Activated CD8-positive, alpha-beta memory T cell treated with anti-CD3 and anti-CD28 coated beads, Interleukin-2, amount 10 ng/mL, durations not matched to agents 7 days and 5 days (primary cell): Measurements from ENCODE around the gene GNAI2. TPM values are rescaled to one million over a fixed set of nuclear protein-coding genes. Genes with fewer than 3 reads are reported as not detected.

Experiments used
- ATAC-seq: fragments of 150-1000 bp; cut with Tn5 transposase; one replicate; pipeline ENCODE4 v1.10.0; 2021; ENCODE audit warnings: moderate library complexity
- CTCF ChIA-PET: fragments of 350-600 bp; sonication (Branson Sonifier 250); formaldehyde crosslinking; loops from one replicate; lab custom pipeline; 2021; ENCODE audit warnings: antibody characterized with exemption; lab: Charles Lee
- DNase-seq: peaks from one replicate; pipeline ENCODE4 v3.0.0-alpha.2; 2020
- H3K27ac Mint-ChIP-seq: one replicate; pipeline ENCODE4 v1.8.0; 2021; ENCODE audit warnings: mild to moderate bottlenecking, mixed read lengths
- H3K27me3 Mint-ChIP-seq: one replicate; pipeline ENCODE4 v1.8.0; 2021; ENCODE audit warnings: mixed read lengths
- H3K36me3 Mint-ChIP-seq: one replicate; pipeline ENCODE4 v1.8.0; 2021; ENCODE audit warnings: mild to moderate bottlenecking, mixed read lengths
- H3K4me1 Mint-ChIP-seq: one replicate; pipeline ENCODE4 v1.8.0; 2021; ENCODE audit warnings: mixed read lengths
- H3K4me3 Mint-ChIP-seq: one replicate; pipeline ENCODE4 v1.8.0; 2021; ENCODE audit warnings: mild to moderate bottlenecking, moderate library complexity, mixed read lengths
- H3K9me3 Mint-ChIP-seq: one replicate; pipeline ENCODE4 v1.8.0; 2022; ENCODE audit warnings: low read depth, mixed read lengths
- total RNA-seq, 2 experiments: library from RNA; stranded (reverse); gene quantifications; one replicate each; pipeline ENCODE4 v1.2.3, GENCODE V29; 2021

Gene GNAI2
- total RNA-seq, 2 experiments from 2014 or later, result 450 to 509 TPM

DNA sequence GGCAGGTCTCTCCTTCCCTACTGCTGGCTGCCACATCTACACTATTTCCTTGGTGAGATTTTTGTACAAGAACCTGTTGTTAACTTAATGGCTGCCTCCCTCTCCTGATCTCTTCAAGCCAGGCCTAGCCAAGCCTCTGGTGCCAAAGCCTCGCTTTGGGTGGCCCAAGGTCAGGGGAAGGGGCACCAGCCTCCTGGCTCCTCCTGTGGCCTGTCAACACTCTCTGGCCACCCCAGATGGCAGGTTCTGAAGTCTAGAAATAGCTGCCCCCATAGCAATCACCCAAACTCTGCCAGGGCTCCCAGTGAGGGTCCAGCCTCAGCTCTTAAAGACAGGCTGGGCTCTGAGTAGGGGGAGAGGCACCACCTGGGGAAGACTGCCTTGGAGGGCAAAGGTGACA is 51.3 kb downstream of the GNAI2 start:
- ATAC-seq, result no peak
- H3K27ac Mint-ChIP-seq, result no peak overlapping the region
- H3K9me3 Mint-ChIP-seq, result no peaks in the 10 kb centered on the region
- no peak for DNase-seq
- peaks cover 6% of the 10 kb centered on the region for H3K36me3 Mint-ChIP-seq
- CTCF ChIA-PET, result interaction anchor here (0.9 to 1.2 kb wide), 4 partner anchors 14 to 93 kb away, joined by 3 to 4 read pairs (median 3); no protein-coding TSS in a partner anchor
- no peaks in the 10 kb centered on the region for H3K27me3 Mint-ChIP-seq
- no peak overlapping the region for H3K4me3 Mint-ChIP-seq
- H3K4me1 Mint-ChIP-seq, result peaks cover 12% of the 10 kb centered on the region

GRCh38 chr3:50288387-50289007 is 52.5 kb downstream of the GNAI2 start:
- H3K27ac Mint-ChIP-seq, result no peak overlapping the region
- DNase-seq, result no peak
- CTCF ChIA-PET, result interaction anchor here (0.6 to 1.3 kb wide), 4 partner anchors 14 to 100 kb away, joined by 3 to 6 read pairs (median 4); partner anchors contain the start of gene HYAL2
- H3K9me3 Mint-ChIP-seq, result no peaks in the 10 kb centered on the region
- no peaks in the 10 kb centered on the region for H3K27me3 Mint-ChIP-seq
- no peak for ATAC-seq
- peaks cover 19% of the 10 kb centered on the region for H3K4me1 Mint-ChIP-seq
- peaks cover 6% of the 10 kb centered on the region for H3K36me3 Mint-ChIP-seq
- no peak overlapping the region for H3K4me3 Mint-ChIP-seq

DNA sequence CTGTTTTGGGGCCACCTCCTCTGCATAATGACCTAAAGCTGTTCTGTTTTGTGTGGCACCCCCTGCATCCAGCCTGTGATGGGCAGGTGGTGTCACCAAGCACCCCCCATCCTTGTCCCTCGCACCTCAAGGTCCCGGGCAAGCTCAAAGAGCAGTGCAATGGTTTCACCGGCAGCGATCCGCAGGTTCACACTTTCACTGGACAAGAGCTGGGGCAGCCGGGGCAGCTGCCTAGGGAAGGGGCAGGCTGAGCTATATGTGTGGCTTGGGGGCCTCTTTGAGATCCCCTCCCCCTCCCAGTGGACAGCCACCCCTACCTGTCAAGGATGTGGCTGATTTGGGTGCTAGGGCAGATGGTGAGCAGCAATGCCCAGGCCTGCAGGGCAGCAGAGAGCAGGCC is 53.1 kb downstream of the GNAI2 start:
- no peak for ATAC-seq
- Mint-ChIP-seq H3K27me3 (no peaks in the 10 kb centered on the region), H3K9me3 (no peaks in the 10 kb centered on the region), H3K4me3 (no peak overlapping the region), H3K27ac (no peak overlapping the region), H3K36me3 (peaks cover 6% of the 10 kb centered on the region), H3K4me1 (peaks cover 19% of the 10 kb centered on the region)
- no peak for DNase-seq
- CTCF ChIA-PET, result interaction anchor here (1.1 to 4.0 kb wide), 4 partner anchors 9 to 34 kb away, joined by 3 to 18 read pairs (median 5); partner anchors contain the start of gene HYAL2

DNA sequence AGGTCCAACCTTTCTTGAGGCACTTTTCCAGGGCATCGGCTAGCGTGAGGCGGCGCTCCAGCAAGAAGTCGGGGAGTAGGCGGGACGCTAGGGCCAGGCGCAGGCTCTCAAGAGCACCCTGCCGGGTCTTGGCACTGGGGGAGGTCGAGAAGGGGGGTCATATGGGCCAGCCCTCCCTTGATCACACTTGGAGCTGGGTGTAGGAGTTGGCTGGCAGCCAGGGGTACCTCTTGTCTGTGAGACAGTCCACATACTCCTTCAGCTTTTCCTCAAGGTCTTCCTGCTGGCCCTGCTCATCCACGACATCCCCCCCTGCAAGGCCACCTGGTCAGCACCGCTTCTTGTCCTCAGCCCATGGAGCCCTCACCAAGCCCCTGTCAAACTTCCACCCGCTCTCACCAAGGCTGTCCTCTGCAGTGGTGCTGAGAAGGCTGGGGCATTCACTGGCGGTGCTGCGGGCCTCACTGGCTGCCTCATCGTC is 54.2 kb downstream of the GNAI2 start:
- Mint-ChIP-seq H3K27me3 (no peaks in the 10 kb centered on the region), H3K9me3 (no peaks in the 10 kb centered on the region), H3K4me1 (peaks cover 19% of the 10 kb centered on the region), H3K4me3 (peak overlapping the region; percentile 24), H3K27ac (no peak overlapping the region), H3K36me3 (peaks cover 6% of the 10 kb centered on the region)
- DNase-seq (no peak), ATAC-seq (no peak)
- CTCF ChIA-PET, result interaction anchor here (1.0 to 4.0 kb wide), 3 partner anchors 12 to 44 kb away, joined by 3 to 18 read pairs (median 4); no protein-coding TSS in a partner anchor

DNA sequence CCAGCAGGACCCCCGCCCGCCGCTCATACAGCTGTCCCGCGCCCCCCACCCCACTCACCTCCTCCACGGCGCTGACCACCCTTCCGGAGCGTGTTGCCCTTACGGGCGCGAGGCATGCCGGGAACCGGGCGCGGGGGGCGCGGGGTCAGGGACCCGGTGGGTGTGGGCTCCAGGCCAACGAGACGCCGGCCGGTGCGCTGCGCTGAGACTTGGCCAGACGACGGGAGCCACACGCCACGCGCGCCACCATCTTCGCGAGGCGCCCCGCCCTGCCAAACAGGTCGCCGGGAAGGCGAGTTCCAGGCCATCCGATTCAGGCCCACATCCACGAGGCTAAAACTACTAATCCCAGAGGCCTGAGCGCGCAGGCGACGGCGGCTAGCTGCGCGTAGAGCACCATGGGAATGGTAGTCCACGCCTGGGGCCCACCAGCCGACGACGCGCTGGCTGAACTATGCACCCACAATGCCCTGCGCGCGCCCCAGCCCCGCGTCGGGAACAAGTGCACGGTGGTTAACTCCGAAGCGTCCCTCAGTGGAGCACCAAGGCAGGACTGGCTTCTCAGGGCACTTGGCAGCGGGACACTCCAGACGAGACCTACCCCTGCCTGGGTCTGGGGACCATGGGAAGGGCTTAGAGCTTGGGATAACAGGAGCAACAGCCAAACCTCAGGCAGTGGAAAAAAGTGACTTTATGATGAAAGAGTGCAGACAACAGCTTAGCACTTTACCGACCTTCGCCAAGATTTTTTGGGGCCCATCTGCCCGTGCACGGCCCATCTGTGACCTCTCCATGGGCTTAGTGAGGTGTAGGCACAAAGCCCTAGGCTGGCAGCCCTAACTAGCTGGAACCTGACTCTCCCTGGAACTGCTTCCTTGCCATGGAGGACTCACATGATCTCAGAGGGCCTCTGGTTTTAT is 56.4 kb downstream of the GNAI2 start, which contains the start of gene IFRD2:
Gene IFRD2 (minus strand): TSS at position 271 of the 920 bp plus-strand sequence. CDS start 155 bp downstream, at position 116.
- Mint-ChIP-seq H3K9me3 (no peaks in the 10 kb centered on the region), H3K27ac (peak within 1 kb of the TSS; percentile 97), H3K36me3 (peaks cover 10% of the 10 kb centered on the region), H3K27me3 (no peaks in the 10 kb centered on the region), H3K4me1 (peaks cover 22% of the 10 kb centered on the region), H3K4me3 (peak within 1 kb of the TSS; percentile 79)
- ATAC-seq, result peak; percentile 98
- CTCF ChIA-PET, result interaction anchor here (0.7 to 17.4 kb wide), 12 partner anchors 11 to 98 kb away, joined by 3 to 266 read pairs (median 4); partner anchors contain the start of genes GNAI2, HYAL2 and TUSC2
- peak; percentile 98 for DNase-seq

- Mint-ChIP-seq H3K9me3 (no peaks in the 10 kb centered on the region), H3K4me1 (peaks cover 29% of the 10 kb centered on the region), H3K4me3 (peak overlapping the region; percentile 79), H3K27me3 (no peaks in the 10 kb centered on the region), H3K27ac (peak overlapping the region; percentile 97), H3K36me3 (peaks cover 9% of the 10 kb centered on the region)
- ATAC-seq, result no peak
- CTCF ChIA-PET, result interaction anchor here (1.0 to 17.4 kb wide), 7 partner anchors 16 to 99 kb away, joined by 3 to 266 read pairs (median 7); partner anchors contain the start of genes GNAI2, HYAL2 and TUSC2
- DNase-seq, result peak; percentile 41
These were observed 57.2 kb downstream of the GNAI2 start for GRCh38 chr3:50293079-50293801.

GRCh38 chr3:50294089-50294488 is 58.1 kb downstream of the GNAI2 start:
- no peaks in the 10 kb centered on the region for H3K9me3 Mint-ChIP-seq
- H3K4me3 Mint-ChIP-seq, result no peak overlapping the region
- DNase-seq (no peak), ATAC-seq (no peak)
- CTCF ChIA-PET, result interaction anchor here (1.6 to 17.4 kb wide), 2 partner anchors 27 to 55 kb away, joined by 3 to 266 read pairs; partner anchors contain the start of genes HYAL2 and TUSC2
- H3K27ac Mint-ChIP-seq, result no peak overlapping the region
- H3K36me3 Mint-ChIP-seq, result peaks cover 7% of the 10 kb centered on the region
- H3K4me1 Mint-ChIP-seq, result peaks cover 29% of the 10 kb centered on the region
- no peaks in the 10 kb centered on the region for H3K27me3 Mint-ChIP-seq

GRCh38 chr3:50294492-50295403 is 58.7 kb downstream of the GNAI2 start:
- peak; percentile 39 for DNase-seq
- H3K4me3 Mint-ChIP-seq, result no peak overlapping the region
- H3K27ac Mint-ChIP-seq, result no peak overlapping the region
- peaks cover 30% of the 10 kb centered on the region for H3K4me1 Mint-ChIP-seq
- H3K27me3 Mint-ChIP-seq, result no peaks in the 10 kb centered on the region
- peaks cover 7% of the 10 kb centered on the region for H3K36me3 Mint-ChIP-seq
- ATAC-seq, result no peak
- no peaks in the 10 kb centered on the region for H3K9me3 Mint-ChIP-seq
- CTCF ChIA-PET, result interaction anchor here (0.9 to 17.4 kb wide), 5 partner anchors 27 to 68 kb away, joined by 3 to 266 read pairs (median 3); partner anchors contain the start of genes HYAL2 and TUSC2

DNA sequence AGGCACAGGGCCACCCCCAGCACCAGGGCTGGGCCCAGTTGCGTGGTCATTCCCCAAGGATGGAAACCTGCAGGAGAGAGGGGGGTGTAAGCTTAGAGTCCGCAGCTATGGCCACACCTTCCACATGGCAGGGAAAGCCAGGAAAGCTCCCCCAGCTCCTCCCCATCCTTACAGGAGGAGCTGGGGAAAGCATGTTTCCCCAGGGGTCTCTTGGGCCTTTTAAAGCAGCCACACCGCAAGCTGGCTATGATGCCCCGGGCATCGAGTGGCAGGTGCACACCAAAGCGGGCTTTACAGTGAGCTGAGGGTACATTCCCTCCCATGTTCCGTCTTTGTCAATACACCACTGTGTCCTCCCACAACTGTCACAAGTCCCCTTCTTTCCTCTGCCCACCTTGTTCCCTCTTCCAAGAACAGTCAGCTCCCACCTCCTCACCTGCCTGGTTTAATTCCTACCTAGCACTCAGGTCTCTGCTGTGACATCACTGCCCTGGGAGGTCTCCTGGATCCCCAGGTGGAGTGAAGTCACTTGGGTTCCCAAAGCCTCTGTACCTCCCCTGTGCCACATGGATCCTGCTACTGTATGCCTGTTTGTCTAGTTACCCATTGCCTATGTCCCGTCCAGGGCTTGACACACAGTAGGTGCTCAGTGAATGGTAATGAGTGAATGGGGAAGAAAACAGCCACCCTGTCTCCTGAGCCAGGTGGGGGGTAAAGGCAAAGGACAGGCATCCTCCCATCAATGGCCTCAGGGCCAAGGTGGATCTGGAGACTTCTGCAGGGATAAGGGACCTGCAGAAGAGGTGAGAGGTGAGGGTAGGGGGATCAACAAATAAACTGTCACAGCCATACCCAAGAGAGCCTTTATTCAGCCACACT is 59.8 kb downstream of the GNAI2 start:
- Mint-ChIP-seq H3K36me3 (peaks cover 5% of the 10 kb centered on the region), H3K27ac (no peak overlapping the region), H3K4me1 (peaks cover 32% of the 10 kb centered on the region), H3K4me3 (no peak overlapping the region), H3K9me3 (no peaks in the 10 kb centered on the region), H3K27me3 (no peaks in the 10 kb centered on the region)
- CTCF ChIA-PET, result interaction anchor here (0.9 to 17.4 kb wide), 4 partner anchors 26 to 69 kb away, joined by 3 to 266 read pairs (median 4); partner anchors contain the start of genes HYAL2 and TUSC2
- DNase-seq, result no peak
- ATAC-seq, result no peak

DNA sequence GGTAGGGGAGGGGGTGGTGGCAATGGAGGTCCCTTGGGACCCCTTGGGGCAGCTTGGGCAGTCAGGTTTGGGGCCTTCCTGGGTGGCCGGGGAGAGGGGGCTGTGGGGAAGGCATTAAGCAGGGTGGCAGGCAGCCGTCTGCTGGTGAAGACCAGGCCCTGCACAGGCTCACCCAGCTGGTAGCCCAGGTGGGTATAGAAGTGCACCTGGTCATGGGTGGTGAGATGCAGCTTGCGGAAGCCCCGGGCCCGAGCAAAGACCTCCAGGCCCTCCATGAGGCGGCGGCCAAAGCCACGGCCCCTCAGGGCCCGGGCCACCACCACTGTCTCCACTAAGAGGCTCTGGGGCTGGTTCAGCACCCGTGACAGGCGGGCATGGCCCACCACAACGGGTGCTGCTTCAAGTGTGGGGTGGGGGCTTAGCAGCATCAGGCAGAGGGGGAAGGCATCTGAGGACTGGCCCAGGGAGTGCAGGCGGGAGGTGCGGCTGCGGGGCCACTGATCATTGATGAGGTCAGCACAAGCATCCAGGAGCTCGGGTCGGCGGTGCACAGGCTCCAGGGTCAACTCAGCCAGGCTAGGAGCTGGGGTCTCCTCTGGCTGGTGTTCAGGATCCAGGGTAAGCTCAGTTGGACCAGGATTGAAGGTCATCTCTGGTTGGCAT is 60.8 kb downstream of the GNAI2 start:
- DNase-seq (peak; percentile 40), ATAC-seq (no peak)
- CTCF ChIA-PET, result interaction anchor here (1.6 to 17.4 kb wide), 2 partner anchors 25 to 63 kb away, joined by 4 to 266 read pairs; partner anchors contain the start of genes HYAL2, TMEM115 and TUSC2
- H3K27ac Mint-ChIP-seq, result peak overlapping the region; percentile 99
- H3K4me3 Mint-ChIP-seq, result no peak overlapping the region
- no peaks in the 10 kb centered on the region for H3K27me3 Mint-ChIP-seq
- H3K36me3 Mint-ChIP-seq, result peaks cover 5% of the 10 kb centered on the region
- H3K4me1 Mint-ChIP-seq, result peaks cover 30% of the 10 kb centered on the region
- no peaks in the 10 kb centered on the region for H3K9me3 Mint-ChIP-seq
